Measurements from ENCODE around the gene ITM2C.

Gene ITM2C

DNA sequence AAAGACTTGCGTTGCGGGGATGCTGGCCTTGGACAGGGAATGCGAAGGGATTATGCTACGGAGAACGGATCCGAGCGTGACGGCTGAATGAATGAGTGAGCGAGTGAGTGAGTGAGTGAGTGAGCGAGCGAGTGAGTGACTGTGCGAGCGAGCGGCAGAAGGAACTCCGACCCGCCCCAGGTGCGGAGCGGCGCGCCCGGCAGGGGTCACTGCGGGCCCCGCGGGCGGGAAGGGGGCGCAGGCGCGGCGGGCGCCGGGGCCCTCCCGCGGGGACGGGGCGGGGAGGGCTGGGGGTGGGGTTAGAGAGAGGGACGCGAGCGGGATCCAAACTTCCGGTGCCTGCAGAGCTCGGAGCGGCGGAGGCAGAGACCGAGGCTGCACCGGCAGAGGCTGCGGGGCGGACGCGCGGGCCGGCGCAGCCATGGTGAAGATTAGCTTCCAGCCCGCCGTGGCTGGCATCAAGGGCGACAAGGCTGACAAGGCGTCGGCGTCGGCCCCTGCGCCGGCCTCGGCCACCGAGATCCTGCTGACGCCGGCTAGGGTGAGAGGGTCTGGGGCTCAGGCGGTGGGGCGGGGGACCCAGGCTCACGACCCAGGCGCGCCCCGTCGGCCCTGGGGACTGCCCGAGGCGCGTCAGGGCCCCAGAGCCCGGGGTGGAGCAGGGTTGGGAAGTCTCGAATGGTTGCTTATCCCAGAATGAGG, at the start of gene ITM2C:
Gene ITM2C (plus strand): TSS at position 338 of the 702 bp plus-strand sequence. CDS start 84 bp downstream, at position 422.
- H3K4me3 ChIP-seq (ENCODE audit: low read depth, low read length): peak within 1 kb of the TSS; percentile 89
- TF ChIP-seq CTCF (IDR thresholded peaks at IDR 0.05; ENCODE audit: borderline replicate concordance, insufficient read depth, low read depth, low read length): peak; percentile 81

DNA sequence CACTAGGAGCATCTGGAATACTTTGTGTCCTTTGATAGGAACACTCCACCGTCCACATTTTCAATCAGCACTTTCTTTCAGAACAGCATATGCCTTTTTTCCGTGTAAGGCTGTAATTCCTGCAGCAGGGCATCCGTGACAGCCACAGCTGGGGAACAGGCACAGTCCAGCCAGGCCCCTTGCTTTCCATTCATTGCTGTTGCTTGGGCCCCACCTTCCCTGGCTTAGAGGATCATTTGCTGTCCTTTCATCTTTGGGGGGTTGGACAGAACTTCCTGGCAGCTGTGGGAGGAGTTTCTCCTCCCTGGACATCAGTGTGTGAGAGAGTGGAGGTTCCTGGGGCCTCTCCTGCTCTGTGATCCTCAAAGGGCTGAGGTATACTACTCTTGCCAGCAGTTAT, 49.7 kb upstream of the ITM2C start:
- no peak overlapping the region for H3K4me3 ChIP-seq (ENCODE audit: low read depth, low read length)
- TF ChIP-seq CTCF (IDR thresholded peaks at IDR 0.05; ENCODE audit: borderline replicate concordance, insufficient read depth, low read depth, low read length): no peak

DNA sequence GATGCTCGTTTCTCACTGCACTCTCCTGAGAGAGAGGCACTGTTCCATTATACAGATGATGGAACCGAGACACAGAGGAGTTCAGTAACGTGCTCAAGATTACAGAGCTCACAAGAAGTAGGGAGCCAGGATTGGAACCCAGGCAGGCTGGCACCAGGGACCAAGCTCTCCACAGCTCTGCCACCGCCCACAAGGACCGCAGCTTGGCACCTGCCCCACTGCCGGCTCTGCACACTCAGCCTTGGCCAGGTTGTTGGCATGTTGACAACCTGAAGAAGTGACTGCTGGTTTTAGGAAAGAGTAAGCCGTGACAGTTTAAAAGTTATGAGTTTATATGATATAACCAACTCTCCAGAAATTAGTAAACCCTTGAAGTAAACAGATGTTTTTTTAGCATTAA, 48.0 kb upstream of the ITM2C start:
- TF ChIP-seq CTCF (IDR thresholded peaks at IDR 0.05; ENCODE audit: borderline replicate concordance, insufficient read depth, low read depth, low read length): no peak
- no peak overlapping the region for H3K4me3 ChIP-seq (ENCODE audit: low read depth, low read length)

DNA sequence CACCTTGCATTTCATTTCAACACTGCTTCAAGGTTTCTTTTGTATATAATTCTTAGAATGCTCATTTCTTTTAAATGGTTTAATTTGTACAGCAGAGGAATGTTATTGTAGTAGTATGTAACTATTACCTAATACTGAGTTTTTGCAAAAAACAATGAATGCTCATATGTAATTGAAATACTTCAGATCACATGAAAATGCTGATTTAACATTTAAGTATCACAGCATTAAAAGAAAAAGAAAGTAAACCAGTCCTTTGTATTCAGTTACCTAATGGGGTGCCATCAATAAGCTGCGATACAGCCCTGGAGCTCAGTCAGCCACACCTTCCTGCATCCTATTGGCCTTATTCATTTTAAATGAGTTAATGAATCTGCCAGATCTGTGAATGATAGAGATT, 45.3 kb upstream of the ITM2C start:
- no peak for TF ChIP-seq CTCF (IDR thresholded peaks at IDR 0.05; ENCODE audit: borderline replicate concordance, insufficient read depth, low read depth, low read length)
- H3K4me3 ChIP-seq (ENCODE audit: low read depth, low read length): no peak overlapping the region

DNA sequence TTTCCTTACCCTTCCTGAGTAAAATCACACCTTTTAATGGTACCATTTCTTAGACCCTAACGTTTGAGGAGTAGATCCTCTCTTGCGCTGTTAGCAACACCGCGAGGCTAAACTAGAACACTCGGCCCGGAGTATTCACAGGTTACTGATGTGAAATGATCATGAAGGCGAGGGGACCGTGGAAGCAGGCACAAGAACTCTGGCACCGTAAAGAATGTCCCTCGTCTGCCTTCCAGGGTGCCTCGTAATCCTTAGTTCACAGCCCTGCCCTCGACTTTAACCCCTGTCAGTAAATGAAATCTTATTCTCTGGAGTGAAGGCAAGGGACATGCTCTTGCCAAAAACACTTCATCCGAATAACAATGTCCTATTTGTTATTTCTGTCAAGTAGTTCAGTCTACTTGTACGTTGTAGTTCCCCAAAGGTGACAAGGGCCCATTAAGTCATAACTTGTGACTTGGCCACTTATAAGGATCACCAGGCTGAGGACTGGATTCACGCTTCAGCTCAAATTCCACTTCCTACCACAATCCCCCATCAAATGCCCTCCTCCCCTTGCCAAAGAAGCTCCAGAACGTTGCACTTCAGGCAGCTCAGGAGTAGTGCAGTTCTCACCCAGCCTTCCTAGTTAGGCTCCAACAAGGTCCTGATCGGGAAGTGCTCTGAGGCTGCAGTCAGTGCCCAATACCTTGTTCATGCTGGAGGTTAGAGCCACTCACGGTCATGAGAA, 43.3 kb upstream of the ITM2C start:
- H3K4me3 ChIP-seq (ENCODE audit: low read depth, low read length): no peak overlapping the region
- no peak for TF ChIP-seq CTCF (IDR thresholded peaks at IDR 0.05; ENCODE audit: borderline replicate concordance, insufficient read depth, low read depth, low read length)

DNA sequence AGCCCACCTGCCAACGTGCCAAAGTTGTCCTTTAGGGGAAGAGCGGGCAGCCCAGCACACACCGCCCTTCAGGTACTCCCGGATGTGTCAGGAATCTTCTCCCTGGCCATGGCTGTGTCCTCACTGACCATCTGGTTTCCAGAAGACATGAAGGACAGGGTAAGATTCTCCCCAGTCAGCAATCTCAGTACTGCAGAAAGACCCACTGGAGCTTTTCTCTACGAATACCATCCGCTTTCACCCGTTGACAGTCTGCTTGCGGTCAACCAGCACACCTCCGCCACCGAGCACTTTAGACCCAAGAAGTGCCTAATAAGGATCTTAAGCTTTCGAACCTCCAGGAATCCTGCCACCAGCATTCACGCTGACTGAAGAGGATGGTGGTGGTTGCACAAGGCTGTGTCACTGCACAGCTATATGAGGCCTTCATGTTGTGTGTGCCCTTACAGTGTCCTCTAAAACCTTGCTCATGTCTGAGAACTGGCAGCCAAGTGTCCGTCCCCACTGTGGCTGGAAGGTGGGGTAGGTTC, 42.7 kb upstream of the ITM2C start:
- no peak for TF ChIP-seq CTCF (IDR thresholded peaks at IDR 0.05; ENCODE audit: borderline replicate concordance, insufficient read depth, low read depth, low read length)
- no peak overlapping the region for H3K4me3 ChIP-seq (ENCODE audit: low read depth, low read length)

Data from GM12875 (cell line).